ENCODE data around the gene CEP350.

Gene CEP350

GRCh38 chr1:179954493-179955286 lies at the start of gene CEP350:
Gene CEP350 (plus strand): TSS chr1:179954810. CDS start chr1:179986182, 31,372 bp downstream.
- DNase-seq: peak; percentile 98

- DNase-seq: no peak
These were observed 43.7 kb upstream of the CEP350 start for GRCh38 chr1:179910934-179911333.

- DNase-seq: no peak
These were observed 42.8 kb upstream of the CEP350 start for GRCh38 chr1:179911812-179912211.

- no peak for DNase-seq
These were observed 36.8 kb upstream of the CEP350 start for GRCh38 chr1:179917601-179918429.

GRCh38 chr1:179921472-179921871 lies 33.1 kb upstream of the CEP350 start:
- no peak for DNase-seq

- no peak for DNase-seq
These were observed 32.4 kb upstream of the CEP350 start for GRCh38 chr1:179921981-179922872.

GRCh38 chr1:179923029-179923428 lies 31.6 kb upstream of the CEP350 start:
- no peak for DNase-seq

GRCh38 chr1:179924268-179924667 lies 30.3 kb upstream of the CEP350 start:
- DNase-seq: no peak

- DNase-seq: no peak
These were observed 29.3 kb upstream of the CEP350 start for GRCh38 chr1:179925302-179925701.

- no peak for DNase-seq
These were observed 28.4 kb upstream of the CEP350 start for GRCh38 chr1:179925922-179926849.

GRCh38 chr1:179926850-179927205 lies 27.8 kb upstream of the CEP350 start:
- DNase-seq: no peak

GRCh38 chr1:179929955-179930798 lies 24.4 kb upstream of the CEP350 start:
- DNase-seq: no peak

GRCh38 chr1:179930867-179931266 lies 23.7 kb upstream of the CEP350 start:
- no peak for DNase-seq

- DNase-seq: no peak
These were observed 21.4 kb upstream of the CEP350 start for GRCh38 chr1:179933219-179933618.

- no peak for DNase-seq
These were observed 18.6 kb upstream of the CEP350 start for GRCh38 chr1:179935909-179936496.

GRCh38 chr1:179937668-179938254 lies 16.8 kb upstream of the CEP350 start:
- no peak for DNase-seq

GRCh38 chr1:179938752-179939151 lies 15.9 kb upstream of the CEP350 start:
- DNase-seq: no peak

GRCh38 chr1:179939941-179940340 lies 14.7 kb upstream of the CEP350 start:
- no peak for DNase-seq

- DNase-seq: no peak
These were observed 13.2 kb upstream of the CEP350 start for GRCh38 chr1:179941454-179941853.

GRCh38 chr1:179950651-179951050 lies 4.0 kb upstream of the CEP350 start:
- no peak for DNase-seq

All from stimulated activated CD4-positive, alpha-beta T cell treated with anti-CD3 and anti-CD28 coated beads, Interleukin-15, amount 100 ng/mL, for 24 hours (primary cell).